H7 (cell line): ENCODE measurements around the gene CCR7. TPM values are rescaled to one million over a fixed set of nuclear protein-coding genes. Genes with fewer than 3 reads are reported as not detected.
"Not testable (repeated sequence)": the region's sequence is repeated elsewhere in the genome, so short reads cannot be mapped to it uniquely, and the experiment has no call there.

ENCODE experiments used
- DNase-seq: peaks from one replicate; pipeline ENCODE4 v3.0.0; 2012
- H3K27me3 ChIP-seq: 2 replicates; pipeline ENCODE4 v1.6.0; 2011; ENCODE audit warnings: mild to moderate bottlenecking, low read length; ENCODE audit not compliant: control insufficient read depth, insufficient read depth
- H3K36me3 ChIP-seq: replicated peaks from 2 replicates; pipeline ENCODE4 v1.5.1; 2011; ENCODE audit warnings: low read length; ENCODE audit not compliant: control insufficient read depth, insufficient read depth
- H3K4me3 ChIP-seq: 2 replicates; pipeline ENCODE4 v1.5.1; 2011; ENCODE audit warnings: low read depth, mild to moderate bottlenecking, control low read depth, low read length, moderate library complexity; ENCODE audit not compliant: insufficient read depth
- total RNA-seq: library from RNA; depleted of rRNA; stranded (reverse); fragments of >200 nt; shearing (Covaris generic); gene quantifications from 2 replicates; pipeline ENCODE4 v1.2.3, GENCODE V29; 2014

The CCR7 gene
- total RNA-seq, 1 experiment from 2014 or later = 1.1 TPM

- Histone ChIP-seq H3K27me3 (no peaks in the 10 kb centered on the region), H3K36me3 (no peaks in the 10 kb centered on the region), H3K4me3 (no peak overlapping the region)
- DNase-seq = no peak
Observed at GRCh38 chr17:40579471-40579870, 14.2 kb upstream of the CCR7 start.

- DNase-seq = no peak
- Histone ChIP-seq H3K36me3 (no peaks in the 10 kb centered on the region), H3K4me3 (no peak overlapping the region), H3K27me3 (no peaks in the 10 kb centered on the region)
Observed at GRCh38 chr17:40577611-40578065, 12.4 kb upstream of the CCR7 start.

- Histone ChIP-seq H3K4me3 (no peak overlapping the region), H3K27me3 (no peaks in the 10 kb centered on the region), H3K36me3 (no peaks in the 10 kb centered on the region)
- DNase-seq = no peak
Observed at GRCh38 chr17:40576113-40576740, 11.0 kb upstream of the CCR7 start.

- no peaks in the 10 kb centered on the region for H3K27me3 ChIP-seq
- no peaks in the 10 kb centered on the region for H3K36me3 ChIP-seq
- no peak overlapping the region for H3K4me3 ChIP-seq
- DNase-seq = no peak
Observed at GRCh38 chr17:40574292-40574691, 9.0 kb upstream of the CCR7 start.

- H3K4me3 ChIP-seq, H3K36me3 ChIP-seq, H3K27me3 ChIP-seq, DNase-seq: not testable (repeated sequence)
Observed at GRCh38 chr17:40572245-40572993, 7.1 kb upstream of the CCR7 start.

GRCh38 chr17:40568074-40568836 lies 3.0 kb upstream of the CCR7 start:
- Histone ChIP-seq H3K4me3 (no peak overlapping the region), H3K36me3 (no peaks in the 10 kb centered on the region), H3K27me3 (no peaks in the 10 kb centered on the region)
- no peak for DNase-seq

GRCh38 chr17:40567377-40567776 lies 2.1 kb upstream of the CCR7 start:
- no peak for DNase-seq
- Histone ChIP-seq H3K27me3 (no peaks in the 10 kb centered on the region), H3K36me3 (no peaks in the 10 kb centered on the region), H3K4me3 (no peak overlapping the region)

GRCh38 chr17:40565769-40566409 lies 617 bp upstream of the CCR7 start:
- H3K36me3 ChIP-seq = no peaks in the 10 kb centered on the region
- H3K27me3 ChIP-seq = no peaks in the 10 kb centered on the region
- DNase-seq = no peak
- no peak overlapping the region for H3K4me3 ChIP-seq

- Histone ChIP-seq H3K36me3 (no peaks in the 10 kb centered on the region), H3K27me3 (peaks cover under 1% of the 10 kb centered on the region; the same call in 1 of the 2 replicates), H3K4me3 (no peak overlapping the region)
- no peak for DNase-seq
Observed at GRCh38 chr17:40564195-40564882, 933 bp downstream of the CCR7 start.

- no peaks in the 10 kb centered on the region for H3K36me3 ChIP-seq
- no peak overlapping the region for H3K4me3 ChIP-seq
- peaks cover 2% of the 10 kb centered on the region; the same call in 1 of the 2 replicates for H3K27me3 ChIP-seq
- no peak for DNase-seq
Observed at GRCh38 chr17:40563220-40564052, 1.8 kb downstream of the CCR7 start.

GRCh38 chr17:40562838-40563219 lies 2.4 kb downstream of the CCR7 start:
- H3K36me3 ChIP-seq = no peaks in the 10 kb centered on the region
- no peak overlapping the region for H3K4me3 ChIP-seq
- DNase-seq = no peak
- H3K27me3 ChIP-seq = peaks cover 2% of the 10 kb centered on the region; the same call in 1 of the 2 replicates

GRCh38 chr17:40561871-40562611 lies 3.2 kb downstream of the CCR7 start:
- Histone ChIP-seq H3K27me3 (peaks cover 2% of the 10 kb centered on the region; the same call in 1 of the 2 replicates), H3K36me3 (no peaks in the 10 kb centered on the region), H3K4me3 (no peak overlapping the region)
- no peak for DNase-seq
